Endothelial cell of umbilical vein (primary cell): ENCODE results near the gene TTR. TPM values are rescaled to one million over a fixed set of nuclear protein-coding genes. Genes with fewer than 3 reads are reported as not detected.

Experiments
- BruUV-seq: library from RNA; stranded (reverse); fragments of 400-500 nt; replicated peaks from 2 replicates; lab custom pipeline; 2021; lab: Mats Ljungman, UMichigan
- CTCF ChIA-PET: fragments of 300-600, 350-600 bp; sonication (Branson Sonifier 250); formaldehyde crosslinking; loops from one replicate; lab custom pipeline; 2021; ENCODE audit warnings: antibody characterized with exemption, inconsistent platforms; lab: Charles Lee
- POLR2A ChIA-PET: fragments of 300-600, 350-600 bp; sonication (Branson Sonifier 250); formaldehyde crosslinking; loops from one replicate; lab custom pipeline; 2021; ENCODE audit warnings: antibody characterized with exemption, inconsistent platforms; lab: Charles Lee
- DNase-seq: peaks from one replicate; pipeline ENCODE4 v3.0.0-alpha.2; 2011; ENCODE audit warnings: low read depth, low spot score
- FAIRE-seq: peaks from 2 replicates; lab custom pipeline; 2011; peaks lifted over from hg19 to GRCh38; lab: Jason Lieb, UNC
- H2AFZ ChIP-seq: 2 replicates; pipeline ENCODE4 v1.6.0; 2012; ENCODE audit warnings: low read depth, low read length, control low read depth, inconsistent platforms
- H3K27ac ChIP-seq: 2 replicates; pipeline ENCODE4 v1.5.1; 2011; ENCODE audit warnings: low read depth, mild to moderate bottlenecking, control low read depth, low read length, moderate library complexity; ENCODE audit not compliant: insufficient read depth
- H3K27me3 ChIP-seq, 2 experiments: 2 replicates each; pipeline versions ENCODE4 v1.6.0 to v1.6.1; 2011; ENCODE audit warnings: low read length in 2 of 2, mixed read lengths in 1 of 2; ENCODE audit not compliant: control insufficient read depth in 2 of 2, insufficient read depth in 2 of 2
- H3K36me3 ChIP-seq, 2 experiments: 2 replicates in 1 of 2; 3 replicates in 1 of 2; pipeline ENCODE4 v1.5.1; 2011; ENCODE audit warnings: low read length in 2 of 2, mild to moderate bottlenecking in 1 of 2, moderate library complexity in 1 of 2; ENCODE audit not compliant: control insufficient read depth in 2 of 2, insufficient read depth in 2 of 2; ENCODE audit errors: extremely low read depth in 1 of 2
- H3K4me1 ChIP-seq: 3 replicates; pipeline ENCODE4 v1.5.1; 2011; ENCODE audit warnings: mild to moderate bottlenecking, low read length; ENCODE audit not compliant: control insufficient read depth, insufficient read depth; ENCODE audit errors: extremely low read depth
- H3K4me2 ChIP-seq: 2 replicates; pipeline ENCODE4 v1.6.1; 2011; ENCODE audit warnings: low read length, control low read depth, mixed read lengths; ENCODE audit not compliant: insufficient read depth
- H3K4me3 ChIP-seq, 3 experiments: fragments of 200-600 bp in 1 of 3; sonication (generic), shearing (Covaris generic) in 1 of 3; replicated peaks in 1 of 3; 2 replicates each; pipeline ENCODE4 v1.5.1; 2011 to 2016; ENCODE audit warnings: control low read depth in 3 of 3, low read length in 3 of 3, mild to moderate bottlenecking in 2 of 3, inconsistent platforms in 1 of 3, low read depth in 1 of 3, moderate library complexity in 1 of 3; ENCODE audit not compliant: insufficient read depth in 1 of 3
- H3K79me2 ChIP-seq: 2 replicates; pipeline ENCODE4 v1.6.0; 2012; ENCODE audit warnings: low read length, inconsistent platforms; ENCODE audit not compliant: control insufficient read depth, insufficient read depth
- H3K9ac ChIP-seq: replicated peaks from 2 replicates; pipeline ENCODE3; 2011; ENCODE audit warnings: low read length, control low read depth; ENCODE audit not compliant: insufficient read depth; ENCODE audit errors: extremely low read depth
- H3K9me1 ChIP-seq: replicated peaks from 3 replicates; pipeline ENCODE4 v1.6.0; 2011; ENCODE audit warnings: mild to moderate bottlenecking, low read length; ENCODE audit not compliant: control insufficient read depth, insufficient read depth; ENCODE audit errors: extremely low read depth
- H3K9me3 ChIP-seq: replicated peaks from 2 replicates; pipeline ENCODE4 v1.5.1; 2012; ENCODE audit warnings: low read length, inconsistent platforms; ENCODE audit not compliant: control insufficient read depth, insufficient read depth
- H4K20me1 ChIP-seq: replicated peaks from 2 replicates; pipeline ENCODE3; 2011; ENCODE audit warnings: mild to moderate bottlenecking, low read length; ENCODE audit not compliant: control insufficient read depth, insufficient read depth; ENCODE audit errors: extremely low read depth
- EZH2 ChIP-seq: IDR thresholded peaks from 2 replicates; pipeline ENCODE4 v1.6.1; 2012; ENCODE audit warnings: borderline replicate concordance, low read depth, mild to moderate bottlenecking, moderate library complexity, low read length, inconsistent platforms; ENCODE audit not compliant: severe bottlenecking
- FOS ChIP-seq: IDR thresholded peaks from 2 replicates; pipeline ENCODE4 v1.6.1; 2011; ENCODE audit warnings: mild to moderate bottlenecking, low read length, moderate library complexity, borderline replicate concordance; ENCODE audit not compliant: insufficient read depth
- GATA2 ChIP-seq: IDR thresholded peaks from 2 replicates; pipeline ENCODE4 v1.7.0; 2011; ENCODE audit warnings: low read depth, mild to moderate bottlenecking, moderate library complexity, mixed read lengths, low read length; ENCODE audit not compliant: insufficient read length, insufficient read depth
- JUN ChIP-seq: IDR thresholded peaks from 2 replicates; pipeline ENCODE4 v1.6.1; 2011; ENCODE audit warnings: borderline replicate concordance, low read depth; ENCODE audit not compliant: insufficient read length, insufficient read depth
- MYC ChIP-seq: IDR thresholded peaks from one replicate; pipeline ENCODE4 v1.6.1; 2011; ENCODE audit warnings: mild to moderate bottlenecking, low read depth, low read length
- POLR2A ChIP-seq: IDR thresholded peaks from 2 replicates; pipeline ENCODE4 v1.6.1; 2012; ENCODE audit warnings: low read depth, mild to moderate bottlenecking, control low read depth, low read length
- POLR2AphosphoS5 ChIP-seq: IDR thresholded peaks from 2 replicates; pipeline ENCODE4 v1.6.1; 2012; ENCODE audit warnings: low read depth, mild to moderate bottlenecking, control low read depth, low read length, moderate library complexity; ENCODE audit not compliant: insufficient read depth
- dilution Hi-C: fragments of 300-500 bp; cut with MboI; formaldehyde crosslinking; loops from one replicate; pipeline ENCODE4 v1.15.0; 2019; ENCODE audit warnings: low sequenced_read_pairs; ENCODE audit not compliant: extremely low pct_ligation_motif_present
- intact Hi-C: fragments of 100-400 bp; cut with micrococcal nuclease; formaldehyde crosslinking; loops from one replicate; pipeline ENCODE4 v1.10.0; 2022
- polyA plus RNA-seq, 4 experiments: library from polyadenylated mRNA; depleted of rRNA in 3 of 4; stranded (reverse) in 3 of 4; unstranded in 1 of 4; fragments of >200 nt; gene quantifications; 2 replicates each; pipeline versions ENCODE4 v1.2.1 to v1.2.3, GENCODE V29; 2011 to 2012; ENCODE audit warnings: missing spikeins in 1 of 4
- total RNA-seq: library from RNA; stranded (reverse); gene quantifications from 2 replicates; pipeline ENCODE4 v1.2.3, GENCODE V29; 2021
- TF ChIP-seq, protein P1 (sequence below), 2 donors: IDR thresholded peaks; 1 replicate in 1 of 2; 2 replicates in 1 of 2; pipeline ENCODE4 v1.5.1; 2011; ENCODE audit warnings: low read length in 2 of 2, mild to moderate bottlenecking in 2 of 2, moderate library complexity in 2 of 2, control low read depth in 1 of 2, inconsistent platforms in 1 of 2, low read depth in 1 of 2; ENCODE audit not compliant: insufficient read depth in 1 of 2; ENCODE audit errors: extremely low read depth in 1 of 2
- TF ChIP-seq, protein P2 (sequence below): IDR thresholded peaks from 2 replicates; pipeline ENCODE4 v1.6.1; 2011; ENCODE audit not compliant: insufficient read depth, insufficient read length

The TTR gene
- total and polyA plus RNA-seq, 2 donors (not counting 3 experiments of a cell fraction or from before 2014, with no cell fraction given): not detected

DNA sequence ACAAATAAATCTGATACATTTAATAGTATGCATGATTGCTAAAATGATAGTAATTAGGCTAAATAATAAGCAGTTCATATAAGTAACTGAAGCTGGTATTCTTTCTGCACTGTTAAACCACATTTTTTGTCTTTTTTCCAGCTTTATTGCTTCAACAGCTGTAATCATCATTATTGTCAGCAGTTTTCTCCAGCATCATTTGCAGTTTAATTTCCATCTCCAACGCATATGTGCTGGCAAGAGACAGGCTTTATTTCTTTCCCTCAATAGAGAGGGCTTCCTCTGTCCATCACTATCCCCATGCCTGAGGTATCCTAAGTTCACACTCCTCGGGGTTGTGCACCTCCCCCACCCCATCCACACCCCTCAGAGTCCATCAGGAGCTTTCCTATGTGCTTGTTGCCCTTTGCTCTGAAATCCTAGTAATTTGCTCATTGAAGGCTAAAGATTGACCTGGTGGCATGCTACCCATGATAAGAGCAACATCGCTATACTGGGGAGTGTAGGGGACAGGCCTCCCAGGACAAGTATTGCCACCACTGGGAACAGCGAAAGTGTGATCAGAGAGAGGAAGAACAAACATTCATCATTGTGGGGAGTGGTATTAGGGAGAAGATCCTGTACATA lies 55.6 kb downstream of the TTR start:
- no peak for FAIRE-seq
- Histone ChIP-seq H3K36me3 (peaks cover 0 to 4% of the 10 kb centered on the region in 2 experiments), H3K4me1 (peaks cover 3% of the 10 kb centered on the region), H3K4me2 (no peak overlapping the region), H2AFZ (no peak overlapping the region), H3K27me3 (no peaks in the 10 kb centered on the region), H3K9me3 (no peaks in the 10 kb centered on the region), H3K9ac (no peak overlapping the region), H3K27ac (no peak overlapping the region), H4K20me1 (no peaks in the 10 kb centered on the region), H3K4me3 (no peak overlapping the region), H3K9me1 (no peaks in the 10 kb centered on the region), H3K79me2 (no peaks in the 10 kb centered on the region)
- BruUV-seq: no TSS peak
- POLR2A ChIA-PET: no interaction called here
- intact Hi-C loops: no loop called here
- no peak for TF ChIP-seq POLR2AphosphoS5
- TF ChIP-seq POLR2A: no peak
- TF ChIP-seq JUN: no peak
- no peak for TF ChIP-seq FOS
- TF ChIP-seq, protein P1, sequence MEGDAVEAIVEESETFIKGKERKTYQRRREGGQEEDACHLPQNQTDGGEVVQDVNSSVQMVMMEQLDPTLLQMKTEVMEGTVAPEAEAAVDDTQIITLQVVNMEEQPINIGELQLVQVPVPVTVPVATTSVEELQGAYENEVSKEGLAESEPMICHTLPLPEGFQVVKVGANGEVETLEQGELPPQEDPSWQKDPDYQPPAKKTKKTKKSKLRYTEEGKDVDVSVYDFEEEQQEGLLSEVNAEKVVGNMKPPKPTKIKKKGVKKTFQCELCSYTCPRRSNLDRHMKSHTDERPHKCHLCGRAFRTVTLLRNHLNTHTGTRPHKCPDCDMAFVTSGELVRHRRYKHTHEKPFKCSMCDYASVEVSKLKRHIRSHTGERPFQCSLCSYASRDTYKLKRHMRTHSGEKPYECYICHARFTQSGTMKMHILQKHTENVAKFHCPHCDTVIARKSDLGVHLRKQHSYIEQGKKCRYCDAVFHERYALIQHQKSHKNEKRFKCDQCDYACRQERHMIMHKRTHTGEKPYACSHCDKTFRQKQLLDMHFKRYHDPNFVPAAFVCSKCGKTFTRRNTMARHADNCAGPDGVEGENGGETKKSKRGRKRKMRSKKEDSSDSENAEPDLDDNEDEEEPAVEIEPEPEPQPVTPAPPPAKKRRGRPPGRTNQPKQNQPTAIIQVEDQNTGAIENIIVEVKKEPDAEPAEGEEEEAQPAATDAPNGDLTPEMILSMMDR (IDR thresholded peaks at IDR 0.05; ENCODE audit: extremely low read depth in 1 of 2, insufficient read depth in 1 of 2, low read depth in 1 of 2, low read length in 2 of 2): no peak
- TF ChIP-seq, protein P2, sequence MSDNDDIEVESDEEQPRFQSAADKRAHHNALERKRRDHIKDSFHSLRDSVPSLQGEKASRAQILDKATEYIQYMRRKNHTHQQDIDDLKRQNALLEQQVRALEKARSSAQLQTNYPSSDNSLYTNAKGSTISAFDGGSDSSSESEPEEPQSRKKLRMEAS: no peak
- no peak for TF ChIP-seq EZH2
- no peak for TF ChIP-seq MYC
- TF ChIP-seq GATA2: no peak
- no peak for DNase-seq
- CTCF ChIA-PET: interaction anchor here (1.0 kb wide), 1 partner anchor 91 kb away, joined by 3 read pairs; no protein-coding TSS in a partner anchor
- dilution Hi-C loops: no loop called here

Other genes starting within 250 kb of the TTR start
- gene DSG4, start 215.1 kb upstream of the TTR start, total RNA-seq: not detected in 2 replicates
- not detected in 2 replicates for gene DSG4, start 215.1 kb upstream of the TTR start, polyA plus RNA-seq
- gene DSG3, start 144.1 kb upstream of the TTR start, total RNA-seq: 0.07 TPM in 2 replicates
- gene DSG3, start 144.1 kb upstream of the TTR start, polyA plus RNA-seq: not detected in 2 replicates
- 0.04 TPM in 1 of 2 replicates, not detected in the other for gene DSG2, start 93.7 kb upstream of the TTR start, total RNA-seq
- gene DSG2, start 93.7 kb upstream of the TTR start, polyA plus RNA-seq: 0.04 TPM in 1 of 2 replicates, not detected in the other
- 24.2 and 25.2 TPM in 2 replicates for gene B4GALT6, start 92.7 kb downstream of the TTR start, total RNA-seq
- gene B4GALT6, start 92.7 kb downstream of the TTR start, polyA plus RNA-seq: 2.9 and 3.9 TPM in 2 replicates
- not detected in 2 replicates for gene SLC25A52, start 169.0 kb downstream of the TTR start, total RNA-seq
- 0.06 TPM in 1 of 2 replicates, not detected in the other for gene SLC25A52, start 169.0 kb downstream of the TTR start, polyA plus RNA-seq